22Rv1 (cell line): Measurements from ENCODE around the gene HAVCR1.

Experiments used
- CTCF ChIP-seq: fragments of 450-650 bp; IDR thresholded peaks from 2 replicates; pipeline ENCODE4 v1.5.1; 2017; ENCODE audit warnings: mild to moderate bottlenecking
- ZFX ChIP-seq: fragments of 450-650 bp; IDR thresholded peaks from 2 replicates; pipeline ENCODE4 v1.6.1; 2017; ENCODE audit warnings: antibody characterized with exemption, borderline replicate concordance

GRCh38 chr5:157066080-157066479 lies 7.2 kb upstream of the HAVCR1 start:
- TF ChIP-seq CTCF (no peak), ZFX (no peak)
